ENCODE results near the gene TNNI3K.

- no peak for TF ChIP-seq CTCF (IDR thresholded peaks at IDR 0.05; ENCODE audit: insufficient read depth, low read length)
- no peak for TF ChIP-seq POLR2AphosphoS5 (IDR thresholded peaks at IDR 0.05; ENCODE audit: low read depth)
- TF ChIP-seq SPI1 (IDR thresholded peaks at IDR 0.05; ENCODE audit: borderline replicate concordance, low read depth), result no peak
- TF ChIP-seq REST (IDR thresholded peaks at IDR 0.05; ENCODE audit: insufficient replicate concordance, low read depth), result no peak
Observed at GRCh38 chr1:74403606-74404005, 168.4 kb downstream of the TNNI3K start.

Data from HL-60 (cell line).